BE2C (cell line): ENCODE results near the gene SMOC1.

Experiments
- DNase-seq: peaks from one replicate; pipeline ENCODE4 v3.0.0-alpha.2; 2020
- H3K27me3 ChIP-seq: fragments of 250-450 bp; sonication (Bioruptor Pico); 2 replicates; pipeline ENCODE4 v1.5.1; 2020; ENCODE audit warnings: mild to moderate bottlenecking
- H3K36me3 ChIP-seq: fragments of 250-450 bp; sonication (Bioruptor Pico); 2 replicates; pipeline ENCODE4 v1.5.1; 2020; ENCODE audit warnings: mild to moderate bottlenecking
- H3K4me1 ChIP-seq: fragments of 250-450 bp; sonication (Bioruptor Pico); 2 replicates; pipeline ENCODE4 v1.5.1; 2020
- H3K4me3 ChIP-seq: 2 replicates; pipeline ENCODE4 v1.5.1; 2011; ENCODE audit warnings: low read depth, low read length
- H3K9me3 ChIP-seq: fragments of 250-450 bp; sonication (Bioruptor Pico); 2 replicates; pipeline ENCODE4 v1.5.1; 2020
- CTCF ChIP-seq: IDR thresholded peaks from 2 replicates; pipeline ENCODE4 v1.5.1; 2012; ENCODE audit warnings: mild to moderate bottlenecking, low read depth, low read length

Gene SMOC1

GRCh38 chr14:69924201-69924600, 45.0 kb downstream of the SMOC1 start:
- Histone ChIP-seq H3K36me3 (no peaks in the 10 kb centered on the region), H3K9me3 (no peaks in the 10 kb centered on the region; the same call in 1 of the 2 replicates), H3K4me3 (no peak overlapping the region), H3K4me1 (no peaks in the 10 kb centered on the region), H3K27me3 (peaks cover 22% of the 10 kb centered on the region)
- DNase-seq, result no peak
- TF ChIP-seq CTCF, result no peak

- Histone ChIP-seq H3K4me1 (no peaks in the 10 kb centered on the region), H3K36me3 (no peaks in the 10 kb centered on the region), H3K4me3 (no peak overlapping the region), H3K27me3 (peaks cover 42% of the 10 kb centered on the region), H3K9me3 (no peaks in the 10 kb centered on the region)
- no peak for TF ChIP-seq CTCF
- DNase-seq, result no peak
Observed at GRCh38 chr14:69928111-69928523, 48.9 kb downstream of the SMOC1 start.

- Histone ChIP-seq H3K4me1 (no peaks in the 10 kb centered on the region), H3K9me3 (no peaks in the 10 kb centered on the region), H3K27me3 (peaks cover 40% of the 10 kb centered on the region), H3K36me3 (no peaks in the 10 kb centered on the region), H3K4me3 (no peak overlapping the region)
- no peak for DNase-seq
- TF ChIP-seq CTCF, result no peak
Observed at GRCh38 chr14:69930780-69931379, 51.7 kb downstream of the SMOC1 start.

GRCh38 chr14:69931960-69932359, 52.7 kb downstream of the SMOC1 start:
- H3K4me1 ChIP-seq, result no peaks in the 10 kb centered on the region
- no peak for DNase-seq
- H3K9me3 ChIP-seq, result no peaks in the 10 kb centered on the region
- TF ChIP-seq CTCF, result no peak
- peaks cover 35% of the 10 kb centered on the region for H3K27me3 ChIP-seq
- no peak overlapping the region for H3K4me3 ChIP-seq
- H3K36me3 ChIP-seq, result no peaks in the 10 kb centered on the region

- H3K4me1 ChIP-seq, result no peaks in the 10 kb centered on the region
- H3K36me3 ChIP-seq, result no peaks in the 10 kb centered on the region
- H3K27me3 ChIP-seq, result peaks cover 34% of the 10 kb centered on the region
- TF ChIP-seq CTCF, result no peak
- H3K9me3 ChIP-seq, result no peaks in the 10 kb centered on the region
- H3K4me3 ChIP-seq, result no peak overlapping the region
- DNase-seq, result no peak
Observed at GRCh38 chr14:69932391-69932790, 53.2 kb downstream of the SMOC1 start.

- H3K36me3 ChIP-seq, result no peaks in the 10 kb centered on the region
- no peak for DNase-seq
- TF ChIP-seq CTCF, result no peak
- H3K9me3 ChIP-seq, result no peaks in the 10 kb centered on the region
- H3K4me1 ChIP-seq, result no peaks in the 10 kb centered on the region
- peaks cover 28% of the 10 kb centered on the region for H3K27me3 ChIP-seq
- no peak overlapping the region for H3K4me3 ChIP-seq
Observed at GRCh38 chr14:69933623-69934275, 54.5 kb downstream of the SMOC1 start.
